WTC11 (cell line): ENCODE measurements around the gene SESTD1. TPM values are rescaled to one million over a fixed set of nuclear protein-coding genes. Genes with fewer than 3 reads are reported as not detected.

Source experiments
- ATAC-seq: fragments of 200-7000 bp; cut with Tn5 transposase; 2 replicates; pipeline ENCODE4 v1.10.0; 2021; ENCODE audit warnings: mild to moderate bottlenecking, moderate library complexity
- CTCF ChIA-PET: fragments of 300-600 bp; sonication (Branson Sonifier 250); formaldehyde crosslinking; loops from one replicate; lab custom pipeline; 2021; ENCODE audit warnings: antibody characterized with exemption; lab: Charles Lee
- POLR2A ChIA-PET: fragments of 350-600 bp; sonication (Branson Sonifier 250); formaldehyde crosslinking; loops from one replicate; lab custom pipeline; 2021; ENCODE audit warnings: antibody characterized with exemption; lab: Charles Lee
- DNase-seq: peaks from one replicate; pipeline ENCODE4 v3.0.0; 2021; ENCODE audit warnings: low spot score
- H3K27ac Mint-ChIP-seq: 2 replicates; pipeline ENCODE4 v1.8.0; 2021; ENCODE audit warnings: mixed read lengths
- H3K27me3 Mint-ChIP-seq: 2 replicates; pipeline ENCODE4 v1.8.0; 2021; ENCODE audit warnings: low read depth, mild to moderate bottlenecking, moderate library complexity, mixed read lengths
- H3K36me3 Mint-ChIP-seq: 2 replicates; pipeline ENCODE4 v1.8.0; 2021; ENCODE audit warnings: mixed read lengths
- H3K4me1 Mint-ChIP-seq: 2 replicates; pipeline ENCODE4 v1.8.0; 2022; ENCODE audit warnings: mixed read lengths
- H3K4me3 Mint-ChIP-seq: 2 replicates; pipeline ENCODE4 v1.8.0; 2021; ENCODE audit warnings: mild to moderate bottlenecking, moderate library complexity, mixed read lengths
- H3K9me3 Mint-ChIP-seq: 2 replicates; pipeline ENCODE4 v1.8.0; 2021; ENCODE audit warnings: mixed read lengths
- ELF4 ChIP-seq: sonication (generic); formaldehyde crosslinking; IDR thresholded peaks from 2 replicates; pipeline ENCODE4 v1.8.1; 2022; ENCODE audit warnings: low read depth, mild to moderate bottlenecking, moderate library complexity, missing genetic modification reagents
- FOXP1 ChIP-seq: sonication (generic); formaldehyde crosslinking; IDR thresholded peaks from 2 replicates; pipeline ENCODE4 v1.8.0; 2022; ENCODE audit warnings: missing genetic modification reagents, mild to moderate bottlenecking, moderate library complexity, borderline replicate concordance
- GTF2I ChIP-seq: fragments of 250-450 bp; sonication (Bioruptor Pico); conservative IDR thresholded peaks from 2 replicates; pipeline ENCODE4 v1.4.0; 2021; ENCODE audit warnings: mild to moderate bottlenecking
- HMGA2 ChIP-seq: fragments of 250-450 bp; sonication (Bioruptor Pico); IDR thresholded peaks from 2 replicates; pipeline ENCODE4 v1.4.0; 2021; ENCODE audit warnings: mild to moderate bottlenecking, moderate library complexity
- IRF2 ChIP-seq: sonication (generic); formaldehyde crosslinking; IDR thresholded peaks from 2 replicates; pipeline ENCODE4 v1.8.0; 2022; ENCODE audit warnings: low read depth, missing genetic modification reagents, borderline replicate concordance
- JUN ChIP-seq: sonication (generic); formaldehyde crosslinking; IDR thresholded peaks from 2 replicates; pipeline ENCODE4 v1.8.0; 2023; ENCODE audit warnings: mild to moderate bottlenecking, missing genetic modification reagents
- KAT7 ChIP-seq: sonication (generic); formaldehyde crosslinking; IDR thresholded peaks from 2 replicates; pipeline ENCODE4 v1.8.1; 2023; ENCODE audit warnings: missing genetic modification reagents, mild to moderate bottlenecking, borderline replicate concordance
- NR1H2 ChIP-seq: sonication (generic); formaldehyde crosslinking; IDR thresholded peaks from 2 replicates; pipeline ENCODE4 v1.9.0; 2021; ENCODE audit warnings: mild to moderate bottlenecking, moderate library complexity, missing genetic modification reagents
- NR3C1 ChIP-seq: sonication (generic); formaldehyde crosslinking; conservative IDR thresholded peaks from 2 replicates; pipeline ENCODE4 v1.8.1; 2023; ENCODE audit warnings: low read depth, mild to moderate bottlenecking, missing genetic modification reagents
- SMAD4 ChIP-seq: sonication (generic); formaldehyde crosslinking; IDR thresholded peaks from 2 replicates; pipeline ENCODE4 v1.8.0; 2022; ENCODE audit warnings: mild to moderate bottlenecking, missing genetic modification reagents
- STAT6 ChIP-seq: sonication (generic); formaldehyde crosslinking; conservative IDR thresholded peaks from 2 replicates; pipeline ENCODE4 v1.8.1; 2023; ENCODE audit warnings: mild to moderate bottlenecking, low read depth, missing genetic modification reagents, moderate library complexity
- TEAD1 ChIP-seq: sonication (generic); formaldehyde crosslinking; IDR thresholded peaks from 2 replicates; pipeline ENCODE4 v1.8.0; 2022; ENCODE audit warnings: mild to moderate bottlenecking, missing genetic modification reagents
- USF2 ChIP-seq: sonication (generic); formaldehyde crosslinking; IDR thresholded peaks from 2 replicates; pipeline ENCODE4 v1.8.1; 2023; ENCODE audit warnings: mild to moderate bottlenecking, missing genetic modification reagents, moderate library complexity
- ZNF232 ChIP-seq: sonication (generic); formaldehyde crosslinking; IDR thresholded peaks from 2 replicates; pipeline ENCODE4 v1.8.0; 2022; ENCODE audit warnings: mild to moderate bottlenecking, missing genetic modification reagents
- ZNF425 ChIP-seq: fragments of 250-450 bp; sonication (Bioruptor Pico); conservative IDR thresholded peaks from 2 replicates; pipeline ENCODE4 v1.9.0; 2021; ENCODE audit warnings: mild to moderate bottlenecking
- ZSCAN18 ChIP-seq: fragments of 250-450 bp; sonication (Bioruptor Pico); IDR thresholded peaks from 2 replicates; pipeline ENCODE4 v2.1.2; 2022; ENCODE audit warnings: mild to moderate bottlenecking, moderate library complexity
- total RNA-seq: library from RNA; stranded (reverse); gene quantifications from 3 replicates; pipeline ENCODE4 v1.2.3, GENCODE V29; 2021
- TF ChIP-seq, protein P1 (sequence below): sonication (generic); formaldehyde crosslinking; IDR thresholded peaks from 2 replicates; pipeline ENCODE4 v1.8.1; 2023; ENCODE audit warnings: mild to moderate bottlenecking, missing genetic modification reagents, moderate library complexity
- TF ChIP-seq, protein P2 (sequence below): sonication (generic); formaldehyde crosslinking; IDR thresholded peaks from 2 replicates; pipeline ENCODE4 v1.8.0; 2023; ENCODE audit warnings: missing genetic modification reagents, mild to moderate bottlenecking, borderline replicate concordance
- TF ChIP-seq, protein P3 (sequence below): sonication (generic); formaldehyde crosslinking; IDR thresholded peaks from 2 replicates; pipeline ENCODE4 v1.8.1; 2023; ENCODE audit warnings: mild to moderate bottlenecking, missing genetic modification reagents

SESTD1 gene
- total RNA-seq, 1 experiment from 2014 or later = 59.9 TPM

- TF ChIP-seq GTF2I (CRISPR knock-in tag) = no peak
- no peak for TF ChIP-seq IRF2
- no peak for TF ChIP-seq FOXP1 (CRISPR knock-in tag)
- TF ChIP-seq ZNF425 = no peak
- TF ChIP-seq HMGA2 (CRISPR knock-in tag) = no peak
- TF ChIP-seq SMAD4 = no peak
- TF ChIP-seq KAT7 (CRISPR knock-in tag) = no peak
Observed at GRCh38 chr2:179186126-179186525, 78.5 kb downstream of the SESTD1 start (continued).

DNA sequence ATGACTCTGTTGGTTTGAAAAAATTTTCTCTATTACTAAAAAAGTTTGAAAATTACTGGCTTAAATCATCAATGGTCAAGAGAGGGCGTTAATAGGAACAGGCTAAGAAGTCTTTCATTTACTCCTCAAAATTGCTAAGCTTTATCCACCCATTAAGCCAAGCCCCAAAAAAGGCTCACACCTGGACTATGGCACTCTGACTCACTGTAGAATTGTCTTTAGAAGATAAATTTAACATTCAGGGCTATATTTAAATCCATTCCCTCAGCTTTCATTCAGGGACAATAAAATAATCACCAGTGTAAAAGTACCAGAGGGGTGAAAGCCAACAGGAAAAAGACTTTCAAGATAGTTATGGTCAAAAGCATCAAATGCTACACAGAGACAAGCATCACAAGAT is 80.0 kb downstream of the SESTD1 start:
- no peak overlapping the region for H3K4me3 Mint-ChIP-seq
- H3K9me3 Mint-ChIP-seq = peaks cover 25% of the 10 kb centered on the region
- TF ChIP-seq ELF4 (CRISPR knock-in tag) (no peak), NR3C1 (CRISPR knock-in tag) (no peak), TEAD1 (CRISPR knock-in tag) (no peak), USF2 (no peak), ZNF232 (CRISPR knock-in tag) (no peak), IRF2 (no peak), ZSCAN18 (CRISPR knock-in tag) (no peak), STAT6 (no peak), NR1H2 (CRISPR knock-in tag) (no peak), JUN (CRISPR knock-in tag) (no peak)
- TF ChIP-seq, protein P1, sequence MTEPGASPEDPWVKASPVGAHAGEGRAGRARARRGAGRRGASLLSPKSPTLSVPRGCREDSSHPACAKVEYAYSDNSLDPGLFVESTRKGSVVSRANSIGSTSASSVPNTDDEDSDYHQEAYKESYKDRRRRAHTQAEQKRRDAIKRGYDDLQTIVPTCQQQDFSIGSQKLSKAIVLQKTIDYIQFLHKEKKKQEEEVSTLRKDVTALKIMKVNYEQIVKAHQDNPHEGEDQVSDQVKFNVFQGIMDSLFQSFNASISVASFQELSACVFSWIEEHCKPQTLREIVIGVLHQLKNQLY (CRISPR knock-in tag) = no peak
- TF ChIP-seq, protein P2, sequence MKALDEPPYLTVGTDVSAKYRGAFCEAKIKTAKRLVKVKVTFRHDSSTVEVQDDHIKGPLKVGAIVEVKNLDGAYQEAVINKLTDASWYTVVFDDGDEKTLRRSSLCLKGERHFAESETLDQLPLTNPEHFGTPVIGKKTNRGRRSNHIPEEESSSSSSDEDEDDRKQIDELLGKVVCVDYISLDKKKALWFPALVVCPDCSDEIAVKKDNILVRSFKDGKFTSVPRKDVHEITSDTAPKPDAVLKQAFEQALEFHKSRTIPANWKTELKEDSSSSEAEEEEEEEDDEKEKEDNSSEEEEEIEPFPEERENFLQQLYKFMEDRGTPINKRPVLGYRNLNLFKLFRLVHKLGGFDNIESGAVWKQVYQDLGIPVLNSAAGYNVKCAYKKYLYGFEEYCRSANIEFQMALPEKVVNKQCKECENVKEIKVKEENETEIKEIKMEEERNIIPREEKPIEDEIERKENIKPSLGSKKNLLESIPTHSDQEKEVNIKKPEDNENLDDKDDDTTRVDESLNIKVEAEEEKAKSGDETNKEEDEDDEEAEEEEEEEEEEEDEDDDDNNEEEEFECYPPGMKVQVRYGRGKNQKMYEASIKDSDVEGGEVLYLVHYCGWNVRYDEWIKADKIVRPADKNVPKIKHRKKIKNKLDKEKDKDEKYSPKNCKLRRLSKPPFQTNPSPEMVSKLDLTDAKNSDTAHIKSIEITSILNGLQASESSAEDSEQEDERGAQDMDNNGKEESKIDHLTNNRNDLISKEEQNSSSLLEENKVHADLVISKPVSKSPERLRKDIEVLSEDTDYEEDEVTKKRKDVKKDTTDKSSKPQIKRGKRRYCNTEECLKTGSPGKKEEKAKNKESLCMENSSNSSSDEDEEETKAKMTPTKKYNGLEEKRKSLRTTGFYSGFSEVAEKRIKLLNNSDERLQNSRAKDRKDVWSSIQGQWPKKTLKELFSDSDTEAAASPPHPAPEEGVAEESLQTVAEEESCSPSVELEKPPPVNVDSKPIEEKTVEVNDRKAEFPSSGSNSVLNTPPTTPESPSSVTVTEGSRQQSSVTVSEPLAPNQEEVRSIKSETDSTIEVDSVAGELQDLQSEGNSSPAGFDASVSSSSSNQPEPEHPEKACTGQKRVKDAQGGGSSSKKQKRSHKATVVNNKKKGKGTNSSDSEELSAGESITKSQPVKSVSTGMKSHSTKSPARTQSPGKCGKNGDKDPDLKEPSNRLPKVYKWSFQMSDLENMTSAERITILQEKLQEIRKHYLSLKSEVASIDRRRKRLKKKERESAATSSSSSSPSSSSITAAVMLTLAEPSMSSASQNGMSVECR (CRISPR knock-in tag) = no peak
- TF ChIP-seq, protein P3, sequence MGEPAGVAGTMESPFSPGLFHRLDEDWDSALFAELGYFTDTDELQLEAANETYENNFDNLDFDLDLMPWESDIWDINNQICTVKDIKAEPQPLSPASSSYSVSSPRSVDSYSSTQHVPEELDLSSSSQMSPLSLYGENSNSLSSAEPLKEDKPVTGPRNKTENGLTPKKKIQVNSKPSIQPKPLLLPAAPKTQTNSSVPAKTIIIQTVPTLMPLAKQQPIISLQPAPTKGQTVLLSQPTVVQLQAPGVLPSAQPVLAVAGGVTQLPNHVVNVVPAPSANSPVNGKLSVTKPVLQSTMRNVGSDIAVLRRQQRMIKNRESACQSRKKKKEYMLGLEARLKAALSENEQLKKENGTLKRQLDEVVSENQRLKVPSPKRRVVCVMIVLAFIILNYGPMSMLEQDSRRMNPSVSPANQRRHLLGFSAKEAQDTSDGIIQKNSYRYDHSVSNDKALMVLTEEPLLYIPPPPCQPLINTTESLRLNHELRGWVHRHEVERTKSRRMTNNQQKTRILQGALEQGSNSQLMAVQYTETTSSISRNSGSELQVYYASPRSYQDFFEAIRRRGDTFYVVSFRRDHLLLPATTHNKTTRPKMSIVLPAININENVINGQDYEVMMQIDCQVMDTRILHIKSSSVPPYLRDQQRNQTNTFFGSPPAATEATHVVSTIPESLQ = no peak
- H3K4me1 Mint-ChIP-seq = peaks cover 44% of the 10 kb centered on the region
- DNase-seq (no peak), ATAC-seq (no peak)
- H3K27ac Mint-ChIP-seq = no peak overlapping the region
- CTCF ChIA-PET = no interaction called here
- no peaks in the 10 kb centered on the region for H3K27me3 Mint-ChIP-seq
- POLR2A ChIA-PET = no interaction called here
- H3K36me3 Mint-ChIP-seq = peaks cover 21% of the 10 kb centered on the region
